Stimulated activated CD8-positive, alpha-beta memory T cell treated with anti-CD3 and anti-CD28 coated beads, Interleukin-2, amount 100 ng/mL, for 1 hour (primary cell): ENCODE results near the gene TTBK2.
"Not testable (repeated sequence)": the region's sequence is repeated elsewhere in the genome, so short reads cannot be mapped to it uniquely, and the experiment has no call there.

ENCODE experiments used
- DNase-seq, 2 donors: peaks; one replicate each; pipeline ENCODE4 v3.0.0-alpha.2; 2020; ENCODE audit warnings: low read depth in 2 of 2

TTBK2 gene

GRCh38 chr15:42908538-42908937 lies 12.0 kb downstream of the TTBK2 start:
- DNase-seq = no peak

DNA sequence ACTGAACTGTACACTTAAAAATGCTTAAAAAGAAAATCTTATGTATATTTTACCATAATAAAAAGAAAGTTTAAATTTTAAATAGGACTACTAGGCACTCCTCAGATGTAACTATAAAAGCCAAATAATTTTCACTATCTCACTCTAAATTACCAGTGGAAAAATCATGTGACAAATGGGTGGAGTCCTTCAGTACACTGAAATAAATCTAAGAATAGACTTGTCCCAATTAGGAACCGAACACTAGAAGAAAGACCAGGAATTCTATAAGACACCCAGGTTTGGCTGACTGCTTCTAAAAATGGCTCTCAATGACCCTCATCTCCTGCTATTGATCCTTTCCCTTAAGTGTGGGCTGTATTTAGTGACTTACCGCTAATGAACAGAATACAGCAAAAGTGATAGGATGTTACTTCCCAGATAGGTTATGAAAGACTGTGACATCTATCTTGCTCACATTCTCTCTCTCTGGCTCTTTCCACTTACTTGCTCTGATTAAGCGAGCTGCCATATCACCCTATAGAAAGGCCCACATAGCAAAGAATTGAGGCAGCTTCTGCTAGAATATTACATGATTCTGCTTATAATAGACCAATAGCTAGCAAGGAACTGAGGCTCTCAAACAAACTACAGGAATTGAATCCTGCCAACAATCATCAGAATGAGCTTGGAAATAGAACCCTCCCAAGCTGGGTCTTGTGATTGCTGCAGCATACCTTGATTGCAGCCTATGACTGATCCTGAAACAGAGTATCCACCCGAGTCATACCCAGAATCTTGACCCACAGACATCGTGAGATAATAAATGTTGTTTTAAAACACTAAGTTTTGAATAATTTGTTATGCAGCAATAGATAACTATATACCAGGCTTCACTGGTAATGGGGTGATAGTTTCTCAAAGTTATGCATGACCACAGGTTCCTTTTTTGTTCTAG lies 16.9 kb downstream of the TTBK2 start:
- no peak for DNase-seq

DNA sequence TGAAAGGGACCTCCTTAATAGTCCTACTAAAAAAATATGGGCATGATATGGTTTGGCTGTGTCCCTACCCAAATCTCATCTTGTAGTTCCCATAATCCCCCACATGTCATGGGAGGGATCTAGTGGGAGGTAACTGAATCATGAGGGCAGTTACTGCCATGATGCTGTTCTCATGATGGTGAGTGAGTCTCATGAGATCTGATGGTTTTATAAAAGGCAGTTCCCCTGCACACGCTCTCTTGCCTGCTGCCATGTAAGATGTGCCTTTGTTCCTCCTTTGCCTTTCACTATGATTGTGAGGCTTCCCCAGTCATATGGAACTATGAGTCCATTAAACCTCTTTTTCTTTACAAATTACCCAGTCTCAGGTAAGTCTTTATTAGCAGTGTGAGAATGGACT lies 26.7 kb downstream of the TTBK2 start:
- DNase-seq = not testable (repeated sequence)

- DNase-seq = no peak
Measured at GRCh38 chr15:42891569-42891968, 29.0 kb downstream of the TTBK2 start.

GRCh38 chr15:42890161-42890913 lies 30.2 kb downstream of the TTBK2 start:
- DNase-seq = no peak

GRCh38 chr15:42887384-42887783 lies 33.2 kb downstream of the TTBK2 start:
- DNase-seq = not testable (repeated sequence)

GRCh38 chr15:42880121-42880520 lies 40.5 kb downstream of the TTBK2 start:
- DNase-seq = no peak

DNA sequence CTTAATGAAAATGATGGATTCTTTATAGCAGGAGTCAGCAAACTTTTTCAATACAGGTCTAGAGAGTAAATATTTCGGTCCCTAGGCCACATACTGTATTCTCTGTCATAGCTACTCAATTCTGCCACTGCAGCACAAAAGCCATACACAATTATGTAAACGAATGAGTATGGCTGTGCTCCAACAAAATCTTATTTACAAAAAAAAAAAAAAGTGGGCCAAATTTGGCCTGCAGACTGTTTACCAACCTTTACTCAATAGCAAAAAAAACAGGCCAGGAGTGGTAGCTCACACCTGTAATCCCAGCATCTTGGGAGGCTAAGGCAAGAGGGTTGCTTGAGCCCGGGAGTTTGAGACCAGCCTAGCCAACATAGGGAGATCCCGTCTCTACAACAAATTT lies 41.1 kb downstream of the TTBK2 start:
- DNase-seq = no peak

DNA sequence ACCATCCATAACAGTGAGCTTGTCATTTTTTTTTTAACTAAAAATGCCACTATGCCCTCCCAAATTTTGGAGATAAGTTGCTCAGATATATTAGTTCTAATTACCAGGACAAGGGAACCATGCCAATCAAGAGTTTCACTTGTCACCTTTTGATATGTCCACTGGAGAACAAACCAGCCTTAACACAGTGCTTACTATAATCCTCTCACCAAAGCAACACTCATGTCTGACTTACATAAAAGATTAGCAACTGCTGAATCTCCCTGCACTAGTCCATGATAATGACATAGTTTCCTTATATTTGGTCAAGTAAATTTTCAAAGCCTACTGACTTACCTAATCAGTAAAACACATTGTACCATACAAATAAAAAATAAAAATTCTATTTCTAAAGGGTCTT lies 44.4 kb downstream of the TTBK2 start:
- DNase-seq = no peak

DNA sequence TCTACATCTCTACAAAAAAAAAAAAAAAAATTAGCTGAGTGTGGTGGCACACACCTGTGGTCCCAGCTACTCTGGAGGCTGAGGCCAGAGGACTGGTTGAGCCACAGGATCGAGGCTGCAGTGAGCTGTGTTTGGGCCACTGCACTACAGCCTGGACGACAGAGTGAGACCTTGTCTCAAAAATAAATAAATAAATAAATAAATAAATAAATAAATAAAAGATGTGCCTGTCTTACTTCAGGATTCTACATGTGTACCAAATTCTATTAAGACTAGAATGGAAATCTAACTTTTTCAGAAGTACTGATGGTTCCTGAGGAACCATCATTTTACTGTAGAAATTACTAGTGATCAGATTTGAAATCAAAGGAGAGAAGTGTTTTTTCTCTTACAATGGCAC lies 51.9 kb downstream of the TTBK2 start:
- DNase-seq = no peak

- no peak for DNase-seq
Measured at GRCh38 chr15:42863572-42864239, 56.9 kb downstream of the TTBK2 start.

GRCh38 chr15:42858999-42859789 lies 61.4 kb downstream of the TTBK2 start:
- DNase-seq = no peak

- no peak for DNase-seq
Measured at GRCh38 chr15:42858540-42858939, 62.0 kb downstream of the TTBK2 start.

DNA sequence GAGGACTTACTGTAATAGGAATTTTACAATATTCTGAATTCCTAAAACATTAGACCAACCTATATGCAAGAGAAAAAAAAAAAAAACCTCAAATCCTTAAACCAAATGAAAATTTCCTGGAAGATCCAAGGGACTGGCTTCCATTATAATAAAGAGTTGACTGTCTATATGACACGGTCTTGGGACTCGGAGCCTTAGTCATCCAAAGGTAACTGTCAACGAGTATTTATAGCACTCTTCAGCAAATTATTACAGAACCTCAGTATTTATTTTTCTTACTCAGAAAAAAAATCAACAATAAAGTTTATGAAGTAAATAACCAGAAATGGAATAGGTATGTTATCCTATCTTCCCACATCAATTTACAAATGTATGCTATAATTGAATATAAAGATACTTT lies 66.0 kb downstream of the TTBK2 start:
- no peak for DNase-seq

GRCh38 chr15:42849836-42850235 lies 70.7 kb downstream of the TTBK2 start:
- no peak for DNase-seq

- DNase-seq = no peak
Measured at GRCh38 chr15:42848846-42849245, 71.7 kb downstream of the TTBK2 start.

DNA sequence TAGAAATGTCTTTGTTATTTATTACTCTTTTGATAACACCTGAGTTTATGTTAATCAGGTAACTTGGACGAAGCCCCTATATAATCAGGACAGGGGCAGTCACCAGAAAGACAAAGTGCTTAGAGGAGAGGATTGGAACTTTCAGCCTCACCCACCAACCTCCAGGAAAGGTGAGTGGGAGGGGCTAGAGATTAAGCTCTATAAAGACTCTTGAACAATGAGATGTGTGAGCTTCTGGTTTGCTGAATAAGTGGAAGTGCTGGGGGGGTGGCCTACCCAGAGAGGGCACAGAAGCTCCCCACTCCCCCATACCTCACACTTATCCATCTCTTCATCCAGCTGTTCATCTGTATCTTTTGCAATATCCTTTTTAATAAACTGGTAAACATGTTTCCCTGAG lies 73.9 kb downstream of the TTBK2 start:
- no peak for DNase-seq

DNA sequence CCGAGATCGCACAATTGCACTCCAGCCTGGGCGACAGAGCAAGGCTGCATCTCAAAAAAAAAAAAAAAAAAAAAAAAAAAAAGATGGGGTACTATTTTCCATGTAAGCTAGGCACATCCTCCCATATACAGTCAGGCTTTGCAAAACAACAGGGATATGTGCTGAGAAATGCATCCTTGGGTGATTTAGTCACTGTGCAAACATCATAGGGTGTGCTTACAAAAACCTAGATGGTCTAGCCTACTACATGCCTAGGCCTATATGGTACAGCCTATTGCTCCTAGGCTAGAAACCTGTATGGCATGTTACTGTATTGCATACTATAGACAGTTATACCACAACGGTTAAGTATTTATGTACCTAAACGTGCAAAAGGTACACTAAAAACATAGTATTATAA lies 75.0 kb downstream of the TTBK2 start:
- DNase-seq = no peak

DNA sequence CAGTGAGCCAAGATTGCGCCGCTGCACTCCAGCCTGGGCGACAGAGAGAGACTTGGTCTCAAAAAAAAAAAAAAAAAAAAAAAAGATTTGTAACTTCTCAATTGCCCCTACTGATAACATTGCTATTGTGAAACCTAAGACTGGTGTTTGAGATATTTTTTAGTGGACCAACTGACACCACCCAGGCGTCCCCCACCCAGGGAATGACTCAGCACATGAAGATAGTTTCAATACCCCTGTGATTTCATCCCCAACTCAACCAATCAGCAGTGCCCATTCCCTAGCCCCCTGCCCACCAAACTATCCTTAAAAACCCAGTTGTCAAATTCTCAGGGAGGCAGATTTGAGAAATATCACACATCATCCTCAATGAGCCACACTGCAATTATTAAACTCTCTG lies 76.9 kb downstream of the TTBK2 start:
- DNase-seq = no peak

DNA sequence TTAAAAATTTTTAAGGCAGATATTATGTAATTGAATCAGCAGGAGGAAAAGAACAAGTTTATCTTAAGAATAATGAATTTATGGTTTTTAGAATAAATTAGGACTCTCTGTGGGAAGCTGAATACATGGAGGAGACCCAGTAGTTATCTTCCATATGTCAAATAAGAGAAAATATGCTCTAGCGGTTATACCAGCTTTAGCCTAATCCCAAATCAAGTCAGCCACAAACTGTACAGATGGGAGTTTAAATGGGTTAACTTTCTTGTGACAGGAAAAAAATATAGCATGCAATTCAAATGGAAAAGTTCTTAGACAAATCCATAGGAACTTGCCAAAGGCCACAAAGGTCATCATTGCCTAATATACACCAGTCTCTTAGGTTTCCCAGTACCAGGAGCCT lies 84.3 kb downstream of the TTBK2 start:
- DNase-seq = no peak

- no peak for DNase-seq
Measured at GRCh38 chr15:42832576-42832975, 88.0 kb downstream of the TTBK2 start.
